GM19395 (cell line): Measurements from ENCODE around the gene CCDC197.
A peak's percentile ranks its signal among the peaks of the same experiment; 100 is the strongest.

Experiments
- ATAC-seq: cut with Tn5 transposase; IDR thresholded peaks from one replicate; pipeline ENCODE4 v1.9.1; 2021; ENCODE audit warnings: mild to moderate bottlenecking, moderate library complexity; ENCODE audit not compliant: unreplicated experiment

The CCDC197 gene

DNA sequence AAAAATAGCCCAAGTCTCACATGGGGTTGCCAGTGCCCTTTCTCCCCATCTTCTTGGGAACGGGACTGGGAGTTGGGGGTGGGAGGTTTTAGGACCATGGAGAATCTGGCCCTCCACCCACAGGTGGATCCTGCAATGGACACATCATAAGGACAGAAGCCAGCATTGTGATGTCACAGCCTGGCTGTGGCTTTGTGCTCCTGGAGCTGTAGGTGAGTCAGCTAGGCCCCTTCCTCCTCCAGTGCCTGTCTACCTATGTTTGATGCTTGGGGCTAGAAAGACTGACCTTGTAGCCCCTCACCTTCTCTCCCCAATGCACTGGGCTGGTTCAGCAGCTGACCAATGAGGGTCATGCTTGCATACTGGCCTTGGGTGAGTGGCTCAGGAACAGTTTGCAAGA, at the start of gene CCDC197:
CCDC197 (plus strand) TSS at position 220 of the 400 bp plus-strand sequence. CDS start 831 bp downstream, outside the sequence.
- ATAC-seq: no peak

DNA sequence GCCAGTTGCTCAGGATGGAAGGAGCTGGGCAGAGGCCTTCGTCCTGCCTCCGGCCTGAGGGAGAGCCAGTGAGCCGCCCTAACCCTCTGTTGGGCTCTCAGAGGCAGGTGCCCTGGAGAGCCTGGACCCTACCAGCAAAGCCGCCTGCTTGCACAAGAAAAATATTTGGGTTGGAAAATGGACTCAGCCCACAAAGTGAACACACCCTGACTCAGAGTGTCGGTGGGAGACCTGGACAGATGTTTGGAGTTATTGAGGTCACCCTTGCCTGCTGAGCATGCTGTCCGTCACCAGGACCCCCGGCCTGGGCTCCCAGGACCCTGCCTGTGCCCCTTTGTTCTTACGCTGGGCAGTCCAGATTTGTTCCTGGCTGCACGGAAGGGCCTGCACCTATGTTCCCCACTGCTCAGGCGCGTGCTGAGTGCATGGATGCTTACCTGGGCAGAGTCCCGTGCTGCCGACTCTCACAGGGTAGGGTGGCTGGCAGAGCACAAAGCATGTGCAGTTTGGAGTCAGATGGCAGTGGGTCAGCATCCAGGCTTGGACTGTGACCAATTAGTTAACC, 47.5 kb upstream of the CCDC197 start:
- no peak for ATAC-seq

DNA sequence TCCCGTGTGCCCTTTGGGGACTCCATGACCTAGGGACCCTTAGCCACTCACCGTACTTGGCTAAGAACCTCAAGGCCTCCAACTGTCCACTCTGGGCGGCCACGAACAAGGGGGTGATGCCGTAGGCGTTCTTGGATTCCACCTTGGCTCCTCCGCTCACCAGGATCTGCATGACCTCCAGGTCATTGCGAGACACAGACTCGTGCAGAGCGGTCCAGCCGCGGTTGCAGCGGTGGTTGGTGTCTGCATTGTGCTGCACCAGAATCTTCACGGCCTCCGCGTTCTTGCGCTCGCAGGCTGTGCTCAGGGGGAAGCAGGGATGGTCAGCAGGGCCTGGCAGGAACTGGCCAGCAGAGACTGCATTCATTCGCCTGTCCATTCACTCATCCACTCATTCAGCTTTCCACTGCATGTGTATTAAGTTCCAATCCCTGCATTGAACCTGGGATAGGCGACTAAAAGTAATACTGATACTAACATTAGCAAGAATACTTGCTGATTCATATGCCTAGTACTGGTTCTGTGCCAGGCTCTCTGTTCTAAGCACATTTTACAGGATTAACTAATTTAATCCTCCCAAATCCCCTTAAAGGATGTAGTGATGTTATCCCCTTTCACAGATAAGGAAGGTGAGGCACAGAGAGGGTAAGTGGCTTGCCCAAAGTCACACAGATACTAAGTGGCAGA, 46.0 kb upstream of the CCDC197 start:
- ATAC-seq: no peak

DNA sequence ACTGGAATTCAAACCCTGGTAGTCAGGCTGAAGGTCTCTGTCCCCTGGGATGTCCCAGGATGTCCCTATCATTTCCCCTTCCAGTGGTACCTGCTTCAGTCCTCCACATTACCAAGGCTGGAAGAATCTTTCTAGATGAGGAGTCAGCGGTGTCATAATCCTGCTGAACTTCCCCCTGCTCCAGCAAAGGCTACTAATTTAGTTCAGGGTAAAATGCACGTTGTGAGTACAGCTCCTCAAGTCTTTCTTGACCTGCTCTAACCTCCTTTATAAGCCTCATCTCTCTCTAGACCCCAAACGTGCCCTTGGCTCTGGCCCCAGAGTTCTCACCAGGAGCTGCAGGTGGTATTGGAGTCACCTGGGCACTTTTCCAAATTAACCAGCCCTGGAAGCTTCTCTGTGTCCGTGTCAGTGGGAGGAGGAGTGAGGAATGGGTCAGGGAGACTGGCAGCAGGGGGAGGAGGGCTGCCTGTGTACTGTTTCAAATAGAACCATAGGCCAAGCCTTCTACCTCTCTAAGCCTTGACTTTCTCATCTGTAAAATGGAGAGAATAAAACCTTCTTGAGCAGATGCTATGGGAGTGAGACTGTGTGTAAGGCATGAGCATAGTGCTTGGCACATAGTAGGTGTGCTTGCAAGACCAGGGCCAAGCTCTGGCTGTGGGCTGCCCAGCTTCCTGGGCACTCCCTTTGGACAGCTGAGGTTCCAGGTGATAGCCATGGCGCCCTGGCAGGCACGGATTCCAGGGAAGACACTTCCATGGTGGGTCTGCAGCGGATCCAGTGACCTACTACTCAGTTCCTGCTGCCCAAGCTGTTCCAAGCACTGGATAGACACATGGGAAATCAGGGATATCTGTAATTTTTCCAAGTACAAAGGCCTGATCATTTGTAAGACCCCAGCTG, 45.2 kb upstream of the CCDC197 start:
- ATAC-seq: no peak

DNA sequence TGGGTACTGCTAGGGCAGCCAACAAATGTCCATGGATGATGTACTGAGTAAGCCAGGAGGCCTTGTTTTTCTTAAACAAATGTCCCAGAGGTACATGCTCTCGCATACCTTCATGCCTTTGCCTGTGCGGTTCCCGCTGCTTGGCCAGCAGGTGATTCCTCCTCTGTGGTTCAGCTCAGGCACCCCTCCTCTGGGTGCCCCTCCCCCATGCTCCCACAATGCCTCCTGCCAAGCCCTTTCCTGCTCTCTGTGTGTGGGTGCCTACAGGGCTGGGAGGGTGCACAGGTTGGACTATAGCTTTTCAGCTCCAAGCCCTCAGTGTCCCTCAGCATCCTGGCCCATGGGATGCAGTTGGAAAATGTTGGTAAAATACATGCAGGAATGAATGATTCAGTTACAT, 44.3 kb upstream of the CCDC197 start:
- ATAC-seq: no peak

DNA sequence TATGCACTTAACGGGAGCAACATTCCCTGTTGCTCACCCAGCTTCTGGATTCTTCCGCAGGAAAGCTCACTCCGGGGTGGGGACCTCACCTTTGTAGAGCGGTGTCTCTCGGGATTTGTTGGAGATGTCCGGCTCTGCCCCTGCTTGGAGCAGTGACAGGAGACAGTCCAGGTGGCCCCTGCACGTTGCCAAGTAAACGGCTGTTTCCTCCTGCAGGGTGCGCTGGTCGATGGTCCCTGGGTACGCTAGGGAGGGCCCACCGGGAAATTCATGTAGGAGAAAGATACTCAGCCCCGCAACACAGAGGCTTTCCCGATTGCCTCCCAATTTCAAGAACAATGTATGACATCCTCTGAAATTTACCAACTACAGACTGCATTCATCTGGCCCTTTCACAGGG, 43.8 kb upstream of the CCDC197 start:
- no peak for ATAC-seq

DNA sequence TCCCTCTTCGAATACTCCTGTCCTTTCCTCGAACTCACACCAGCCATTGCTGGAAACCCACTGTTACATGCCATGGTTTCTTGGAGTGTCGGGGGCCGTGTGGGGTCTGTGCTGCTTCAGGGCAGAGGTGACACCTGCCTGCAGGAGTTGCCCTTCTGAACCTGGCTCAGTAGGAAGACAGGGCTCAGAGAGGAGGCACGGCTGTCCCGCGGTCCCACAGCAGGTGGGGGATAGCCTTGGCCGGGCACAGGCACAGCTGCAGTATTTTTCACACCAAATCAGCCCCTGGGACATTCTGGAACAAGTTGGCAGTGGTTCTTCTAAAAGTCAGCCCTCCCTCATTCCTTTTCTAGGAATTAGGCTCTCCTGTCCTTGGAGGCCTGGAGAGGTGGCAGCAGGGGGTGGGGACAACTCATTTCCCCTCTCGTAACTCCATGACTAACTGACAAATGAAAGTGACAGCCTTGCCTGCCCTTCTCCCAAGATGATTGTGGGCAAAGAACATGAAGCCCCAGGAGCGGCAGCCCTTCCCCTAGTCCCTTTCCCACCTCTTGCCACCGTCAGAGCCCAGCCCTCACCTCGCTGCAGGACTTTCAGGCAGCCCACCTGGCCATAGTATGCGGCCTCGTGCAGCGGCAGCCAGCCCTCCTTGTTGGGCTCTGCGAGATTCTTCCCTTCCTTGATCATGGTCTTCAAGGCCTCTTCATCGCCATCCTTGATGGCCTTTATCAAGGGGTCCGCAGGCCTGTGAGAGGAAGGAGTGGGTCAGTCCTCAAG, 43.2 kb upstream of the CCDC197 start:
- no peak for ATAC-seq

DNA sequence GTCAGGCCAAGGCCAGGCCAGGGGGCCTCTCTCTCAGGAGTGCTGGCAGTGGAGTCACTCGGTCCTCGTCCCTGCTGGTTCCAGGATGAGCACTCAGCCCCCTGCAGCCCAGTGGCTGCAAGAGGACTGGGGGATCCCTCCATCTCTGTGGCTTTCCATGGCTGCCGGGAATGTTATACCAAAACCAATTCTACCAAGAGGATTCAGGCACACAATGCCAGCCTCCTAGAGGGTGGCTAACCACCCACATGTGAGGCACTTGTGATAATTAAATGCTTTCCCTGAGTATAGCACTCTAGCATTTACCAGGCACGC, 42.6 kb upstream of the CCDC197 start:
- ATAC-seq: no peak

DNA sequence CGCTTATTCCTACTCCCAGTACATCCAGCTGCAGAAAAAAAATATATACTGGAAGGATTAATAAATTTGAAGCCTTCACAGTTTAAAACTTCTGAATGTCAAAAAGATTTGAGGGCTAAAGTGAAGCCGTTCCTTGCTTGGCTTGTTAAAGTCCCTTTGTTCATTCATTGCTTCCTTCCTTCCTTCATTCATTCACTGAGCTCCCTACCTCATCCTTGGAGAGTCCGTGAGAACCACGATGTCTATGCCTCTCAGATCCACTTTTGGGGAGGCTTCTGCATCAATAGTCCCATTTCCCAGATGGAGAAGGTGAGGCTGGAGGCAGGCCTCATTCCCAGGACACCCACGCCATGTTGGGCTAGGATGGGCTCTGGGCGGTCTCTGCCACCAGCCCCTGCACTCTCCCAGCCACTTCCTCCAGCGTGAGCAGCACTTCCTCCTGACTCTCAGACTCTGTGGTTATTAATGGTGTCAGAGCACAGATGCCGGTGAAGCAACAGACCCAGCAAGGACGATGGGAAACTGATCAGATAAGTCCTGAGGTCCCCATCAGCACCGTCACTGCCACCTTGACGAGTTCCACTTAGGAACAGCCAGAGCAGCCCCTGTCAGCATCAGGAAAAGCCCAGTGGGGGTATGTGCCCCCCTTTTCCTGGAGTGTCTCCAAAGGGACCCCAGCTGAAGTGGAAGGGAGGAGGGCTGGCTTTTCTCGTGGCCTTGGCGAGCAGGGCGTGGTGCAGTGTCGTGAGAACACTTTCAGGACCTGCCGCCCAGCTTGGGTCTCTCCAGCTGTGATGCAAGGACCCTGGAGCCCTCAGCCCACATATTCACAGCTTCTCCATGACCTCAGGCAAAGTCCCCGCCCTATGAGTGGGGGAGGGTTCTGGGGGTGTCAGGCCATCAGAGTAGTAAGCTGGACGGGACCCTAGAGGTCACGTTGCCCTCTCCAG, 41.9 kb upstream of the CCDC197 start:
- peak; percentile 36 for ATAC-seq

DNA sequence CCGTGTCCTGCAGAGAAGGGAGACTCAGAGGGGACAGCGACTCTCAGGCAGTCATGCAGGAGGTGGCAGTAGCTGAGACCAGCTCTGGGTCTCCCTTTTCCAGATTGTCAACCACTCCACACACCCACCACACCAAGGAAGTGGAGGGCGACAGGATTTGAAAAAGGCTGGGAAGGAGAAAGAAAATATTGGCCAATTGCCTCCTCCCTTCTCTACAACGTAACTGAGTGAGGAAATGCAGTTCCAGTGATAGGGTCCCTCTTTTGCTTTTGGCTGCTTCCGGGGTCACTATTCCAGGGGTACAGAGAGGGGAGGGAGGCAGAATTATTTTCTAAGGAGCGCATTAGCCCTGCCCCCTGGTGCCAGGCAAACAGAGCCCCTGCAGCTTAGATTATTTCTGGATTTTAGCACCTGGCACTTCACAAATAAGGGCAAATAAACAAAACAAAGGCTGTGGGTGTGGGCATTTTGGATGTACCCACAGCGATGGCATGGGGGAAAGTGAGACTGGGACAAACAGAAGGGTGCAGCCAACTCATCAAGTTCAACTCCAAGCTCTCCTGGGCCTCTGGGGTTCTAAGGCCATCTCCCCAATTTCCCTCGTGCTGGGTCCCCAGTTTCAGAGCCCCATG, 41.1 kb upstream of the CCDC197 start:
- ATAC-seq: no peak

DNA sequence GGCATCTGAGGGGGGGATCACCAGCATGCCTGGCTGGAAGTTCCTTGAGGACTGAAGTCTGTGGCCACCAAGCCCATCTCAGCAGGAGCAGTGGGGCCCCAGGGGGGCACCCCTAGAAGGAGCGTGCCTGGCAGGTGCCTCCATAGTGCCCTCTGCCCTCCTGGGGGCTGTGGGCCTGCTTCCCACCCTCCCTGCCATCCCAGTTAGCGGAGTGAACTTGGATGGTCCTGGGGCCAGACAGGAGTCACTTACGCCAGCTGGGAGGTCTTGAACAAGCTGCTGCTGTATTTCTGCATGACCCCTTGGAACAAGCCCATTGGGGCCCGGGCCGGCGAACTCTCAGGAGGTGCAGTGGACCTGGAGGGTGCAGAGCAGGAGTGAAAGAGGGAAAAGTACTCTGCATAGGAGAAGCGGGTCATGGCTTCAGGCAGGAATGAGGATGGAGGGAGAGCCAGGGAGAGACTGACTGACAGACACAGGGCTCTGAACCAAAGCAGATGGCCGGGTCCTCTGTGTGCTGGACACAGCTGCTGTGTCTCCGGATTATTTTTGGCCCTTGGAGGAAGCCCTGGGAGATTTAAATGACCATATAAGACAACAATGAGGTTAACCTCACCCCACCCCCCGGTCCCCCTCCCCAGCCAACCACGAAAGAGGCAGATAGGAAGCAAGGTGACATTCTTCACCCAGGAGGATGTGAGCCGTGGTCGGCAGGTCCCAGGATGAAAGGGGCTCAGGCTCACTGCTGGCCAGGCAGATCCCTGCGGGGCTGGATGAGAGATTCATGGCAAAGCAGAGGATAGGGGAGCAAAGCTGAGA, 40.4 kb upstream of the CCDC197 start:
- no peak for ATAC-seq

DNA sequence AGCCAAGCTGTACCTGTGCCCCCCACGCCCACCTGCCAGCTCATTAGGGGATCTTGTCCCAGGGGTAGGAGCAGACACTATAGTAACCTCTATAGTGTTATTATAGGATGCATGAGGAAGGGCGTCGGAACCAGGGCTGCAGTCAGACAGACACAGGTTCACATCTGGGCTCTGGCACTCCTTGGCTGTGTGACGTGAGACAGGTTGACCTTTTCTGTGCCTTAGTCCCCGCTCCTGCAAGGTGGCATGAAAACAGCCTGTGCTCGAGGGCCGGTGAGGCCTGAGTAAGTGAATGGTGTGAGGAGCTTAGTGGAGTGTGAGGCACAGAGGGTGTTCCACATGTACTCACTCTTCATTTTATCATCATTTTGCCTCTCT, 39.8 kb upstream of the CCDC197 start:
- ATAC-seq: no peak

DNA sequence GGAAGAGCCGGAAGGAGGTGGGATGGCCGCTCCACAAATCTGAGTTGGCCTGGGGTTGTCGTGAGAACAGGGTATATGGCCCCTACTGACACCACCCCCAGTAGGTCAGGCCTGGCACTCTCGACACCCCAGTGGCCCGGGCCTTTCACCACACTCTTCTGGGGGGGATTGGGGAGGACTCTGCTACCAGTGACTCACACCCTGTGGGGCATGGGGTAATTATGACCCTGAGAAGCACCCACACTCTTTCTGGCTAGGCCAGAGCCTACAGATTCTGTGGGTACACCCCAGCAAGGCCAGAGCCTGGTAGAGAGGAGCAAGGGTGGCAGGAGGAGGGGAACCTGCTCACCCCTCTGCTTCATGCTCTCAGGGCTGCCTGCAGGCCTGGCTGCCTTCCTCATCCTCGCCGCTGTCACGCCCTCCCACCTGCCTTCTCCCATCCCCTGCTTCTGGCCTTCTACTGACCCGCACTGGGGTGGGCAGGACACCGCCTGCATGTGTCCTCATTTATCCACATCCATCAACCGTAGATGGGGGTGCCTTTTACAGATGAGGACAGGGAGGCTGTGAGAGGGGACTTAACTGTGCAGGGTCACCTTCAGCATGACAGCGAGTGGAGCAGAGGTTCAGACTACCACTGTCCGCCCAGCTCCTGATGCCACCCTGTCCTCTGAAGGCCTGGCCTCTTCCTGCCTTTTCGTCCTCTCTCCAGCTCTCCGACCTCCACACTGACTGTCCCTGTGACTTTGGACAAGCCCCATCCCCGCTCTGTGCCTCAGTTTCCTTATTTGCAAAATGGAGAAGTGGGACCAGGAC, 39.1 kb upstream of the CCDC197 start:
- no peak for ATAC-seq

DNA sequence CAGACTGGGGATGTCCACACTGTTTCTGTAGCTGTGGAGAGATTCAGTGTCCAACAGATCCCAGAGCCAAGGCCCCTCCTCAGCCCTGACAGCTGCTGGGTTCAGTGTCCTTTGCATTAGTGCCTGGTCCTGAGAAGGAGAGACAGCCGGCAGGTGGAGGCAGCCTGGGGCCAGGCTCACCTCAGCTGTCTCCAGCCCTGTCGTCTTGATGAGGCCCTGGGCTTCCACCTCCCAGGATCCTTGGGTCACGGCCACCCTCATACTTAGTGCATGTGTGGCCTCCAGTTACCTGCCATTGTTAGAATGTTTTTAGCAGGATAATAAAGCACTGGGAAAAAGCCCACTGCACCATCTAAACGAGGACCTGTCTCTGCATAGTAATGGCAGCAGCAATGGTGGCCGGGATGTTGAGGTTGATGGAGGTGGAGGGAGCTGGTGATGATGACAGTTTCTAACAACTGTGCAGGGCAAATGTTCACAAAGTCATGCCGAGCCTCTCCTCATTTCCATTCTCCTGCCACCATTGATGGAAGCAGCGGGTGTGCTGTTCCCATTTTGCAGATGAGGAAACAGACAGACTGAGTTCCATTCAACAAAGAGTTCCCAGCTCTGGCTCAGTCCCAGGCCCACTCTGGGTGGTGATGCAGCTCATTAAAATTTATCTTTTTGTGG, 38.4 kb upstream of the CCDC197 start:
- ATAC-seq: no peak

DNA sequence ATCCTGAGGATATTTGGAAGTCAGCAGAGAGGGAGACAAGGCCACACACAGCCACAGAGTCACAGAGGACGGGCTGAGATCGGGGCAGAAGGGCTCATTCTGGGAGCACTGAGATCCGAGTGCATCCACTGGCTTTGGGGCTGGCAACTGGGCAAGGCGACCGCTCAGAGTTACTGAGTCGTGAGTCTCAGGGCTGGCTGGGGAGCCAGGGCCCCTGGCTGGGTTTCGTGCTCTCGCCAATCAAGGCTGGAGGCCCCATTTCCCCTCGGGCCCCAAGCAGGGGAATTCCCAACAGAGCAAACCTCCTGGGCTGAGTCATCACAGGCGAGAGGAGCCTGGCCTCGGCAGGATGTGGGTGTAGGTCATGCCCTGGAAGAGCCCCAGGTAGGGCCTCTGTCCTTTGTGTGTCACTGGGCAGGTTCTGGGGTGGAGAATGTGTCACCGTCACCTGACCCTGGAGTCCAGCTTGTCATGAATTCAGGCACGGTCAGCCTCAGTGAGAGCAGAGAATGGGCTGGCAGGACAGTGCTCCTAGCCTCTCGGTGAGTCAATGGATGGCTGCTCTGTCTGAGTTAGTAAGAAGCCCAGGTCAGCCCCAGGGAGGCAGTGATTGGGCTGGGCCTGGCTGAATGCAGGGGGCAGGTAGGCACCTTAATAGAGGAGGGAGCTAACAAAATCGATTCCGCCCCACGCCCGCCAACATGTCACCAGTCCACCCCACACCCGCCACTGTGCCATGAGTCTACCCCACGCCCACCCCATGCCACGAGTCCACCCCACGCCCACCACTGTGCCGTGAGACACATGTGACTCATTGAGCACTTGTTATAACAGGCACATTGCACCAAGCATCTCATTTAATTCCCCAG, 37.6 kb upstream of the CCDC197 start:
- peak; percentile 67 for ATAC-seq

DNA sequence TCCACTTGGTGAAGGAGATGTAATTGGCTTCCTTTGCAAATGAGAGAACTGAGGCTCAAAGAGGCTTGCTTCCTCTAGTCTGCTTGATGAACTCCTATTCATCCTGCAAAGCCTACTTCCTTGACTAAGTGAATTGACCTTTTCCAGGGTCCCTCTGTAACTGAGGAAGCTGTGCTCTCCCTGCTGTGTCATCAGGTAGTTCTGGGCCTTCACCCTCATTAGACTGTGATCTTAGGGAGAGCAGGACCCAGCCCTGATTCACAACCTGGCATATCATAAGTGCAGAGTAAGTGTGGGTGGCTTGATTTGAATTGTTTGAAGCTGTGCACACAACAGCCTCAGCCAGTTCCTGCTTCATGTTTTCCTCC, 37.0 kb upstream of the CCDC197 start:
- no peak for ATAC-seq
